Measurements from ENCODE around the gene NPAS3.

DNA sequence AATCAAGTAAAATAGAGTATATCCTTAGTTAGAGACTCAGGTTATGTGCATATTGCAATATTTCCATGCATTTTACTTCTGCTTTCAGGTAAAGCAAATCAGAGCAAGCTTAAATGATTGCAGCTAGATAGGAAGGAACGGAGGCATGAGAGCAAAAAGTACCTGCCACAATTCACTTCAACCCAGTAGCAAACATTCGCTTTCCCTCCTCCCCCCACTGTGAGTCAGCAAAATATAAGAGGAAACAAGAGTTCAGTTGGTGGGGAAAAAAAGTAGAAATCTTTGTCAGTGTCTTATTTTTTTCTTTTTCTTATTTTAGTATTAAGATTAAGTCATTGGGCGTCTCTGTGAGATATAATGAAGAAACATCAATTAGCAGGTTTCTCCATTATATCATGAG lies 475.4 kb downstream of the NPAS3 start:
- TF ChIP-seq, protein P1, sequence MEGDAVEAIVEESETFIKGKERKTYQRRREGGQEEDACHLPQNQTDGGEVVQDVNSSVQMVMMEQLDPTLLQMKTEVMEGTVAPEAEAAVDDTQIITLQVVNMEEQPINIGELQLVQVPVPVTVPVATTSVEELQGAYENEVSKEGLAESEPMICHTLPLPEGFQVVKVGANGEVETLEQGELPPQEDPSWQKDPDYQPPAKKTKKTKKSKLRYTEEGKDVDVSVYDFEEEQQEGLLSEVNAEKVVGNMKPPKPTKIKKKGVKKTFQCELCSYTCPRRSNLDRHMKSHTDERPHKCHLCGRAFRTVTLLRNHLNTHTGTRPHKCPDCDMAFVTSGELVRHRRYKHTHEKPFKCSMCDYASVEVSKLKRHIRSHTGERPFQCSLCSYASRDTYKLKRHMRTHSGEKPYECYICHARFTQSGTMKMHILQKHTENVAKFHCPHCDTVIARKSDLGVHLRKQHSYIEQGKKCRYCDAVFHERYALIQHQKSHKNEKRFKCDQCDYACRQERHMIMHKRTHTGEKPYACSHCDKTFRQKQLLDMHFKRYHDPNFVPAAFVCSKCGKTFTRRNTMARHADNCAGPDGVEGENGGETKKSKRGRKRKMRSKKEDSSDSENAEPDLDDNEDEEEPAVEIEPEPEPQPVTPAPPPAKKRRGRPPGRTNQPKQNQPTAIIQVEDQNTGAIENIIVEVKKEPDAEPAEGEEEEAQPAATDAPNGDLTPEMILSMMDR (IDR thresholded peaks at IDR 0.05 in 8 of 11, conservative IDR thresholded peaks at IDR 0.05 in 3 of 11): no peak
- TF ChIP-seq POLR2A (IDR thresholded peaks at IDR 0.05): no peak
